DMS79 treated with DMSO at 0.1 percent for 48 hours (cell line): ENCODE measurements around the gene IARS2.
"Not testable (repeated sequence)": the region's sequence is repeated elsewhere in the genome, so short reads cannot be mapped to it uniquely, and the experiment has no call there.

Experiments used
- DNase-seq: peaks from one replicate; lab custom pipeline; 2025; lab: John Stamatoyannopoulos, UW

IARS2 gene

GRCh38 chr1:220113136-220113695 is 19.3 kb downstream of the IARS2 start:
- no peak for DNase-seq

- DNase-seq, result no peak
Observed at GRCh38 chr1:220119043-220119512, 25.1 kb downstream of the IARS2 start.

GRCh38 chr1:220121791-220122530 is 28.0 kb downstream of the IARS2 start:
- DNase-seq, result no peak

GRCh38 chr1:220123066-220123465 is 29.1 kb downstream of the IARS2 start:
- no peak for DNase-seq

GRCh38 chr1:220123889-220124288 is 30.0 kb downstream of the IARS2 start:
- no peak for DNase-seq

- DNase-seq, result no peak
Observed at GRCh38 chr1:220124542-220124941, 30.6 kb downstream of the IARS2 start.

- no peak for DNase-seq
Observed at GRCh38 chr1:220127076-220127475, 33.1 kb downstream of the IARS2 start.

- DNase-seq, result no peak
Observed at GRCh38 chr1:220129479-220130210, 35.7 kb downstream of the IARS2 start.

- DNase-seq, result no peak
Observed at GRCh38 chr1:220135755-220136154, 41.8 kb downstream of the IARS2 start.

GRCh38 chr1:220137019-220137786 is 43.3 kb downstream of the IARS2 start:
- DNase-seq, result no peak

- DNase-seq, result no peak
Observed at GRCh38 chr1:220139966-220140365, 46.0 kb downstream of the IARS2 start.

GRCh38 chr1:220144051-220144450 is 50.1 kb downstream of the IARS2 start:
- no peak for DNase-seq

- DNase-seq, result no peak
Observed at GRCh38 chr1:220149742-220150141, 55.8 kb downstream of the IARS2 start.

- DNase-seq, result no peak
Observed at GRCh38 chr1:220151454-220151853, 57.5 kb downstream of the IARS2 start.

- no peak for DNase-seq
Observed at GRCh38 chr1:220153147-220153546, 59.2 kb downstream of the IARS2 start.

- no peak for DNase-seq
Observed at GRCh38 chr1:220156620-220157146, 62.8 kb downstream of the IARS2 start.

GRCh38 chr1:220157738-220158137 is 63.8 kb downstream of the IARS2 start:
- DNase-seq, result no peak

GRCh38 chr1:220158530-220158929 is 64.6 kb downstream of the IARS2 start:
- DNase-seq, result not testable (repeated sequence)

GRCh38 chr1:220159041-220159440 is 65.1 kb downstream of the IARS2 start:
- no peak for DNase-seq

- DNase-seq, result no peak
Observed at GRCh38 chr1:220160027-220160426, 66.1 kb downstream of the IARS2 start.

- DNase-seq, result no peak
Observed at GRCh38 chr1:220164116-220164515, 70.2 kb downstream of the IARS2 start.

- no peak for DNase-seq
Observed at GRCh38 chr1:220164517-220164916, 70.6 kb downstream of the IARS2 start.
